Loucy (cell line): Measurements from ENCODE around the gene PACSIN1.

Experiments
- EZH2phosphoT487 ChIP-seq: fragments of 200-600 bp; IDR thresholded peaks from 2 replicates; pipeline ENCODE4 v1.6.1; 2018; ENCODE audit warnings: antibody characterized with exemption, mild to moderate bottlenecking, moderate library complexity, borderline replicate concordance
- TF ChIP-seq, protein P1 (sequence below): fragments of 200-600 bp; sonication (generic); conservative IDR thresholded peaks from 2 replicates; pipeline ENCODE4 v1.5.1; 2014; ENCODE audit warnings: mild to moderate bottlenecking, antibody characterized with exemption, low read length

DNA sequence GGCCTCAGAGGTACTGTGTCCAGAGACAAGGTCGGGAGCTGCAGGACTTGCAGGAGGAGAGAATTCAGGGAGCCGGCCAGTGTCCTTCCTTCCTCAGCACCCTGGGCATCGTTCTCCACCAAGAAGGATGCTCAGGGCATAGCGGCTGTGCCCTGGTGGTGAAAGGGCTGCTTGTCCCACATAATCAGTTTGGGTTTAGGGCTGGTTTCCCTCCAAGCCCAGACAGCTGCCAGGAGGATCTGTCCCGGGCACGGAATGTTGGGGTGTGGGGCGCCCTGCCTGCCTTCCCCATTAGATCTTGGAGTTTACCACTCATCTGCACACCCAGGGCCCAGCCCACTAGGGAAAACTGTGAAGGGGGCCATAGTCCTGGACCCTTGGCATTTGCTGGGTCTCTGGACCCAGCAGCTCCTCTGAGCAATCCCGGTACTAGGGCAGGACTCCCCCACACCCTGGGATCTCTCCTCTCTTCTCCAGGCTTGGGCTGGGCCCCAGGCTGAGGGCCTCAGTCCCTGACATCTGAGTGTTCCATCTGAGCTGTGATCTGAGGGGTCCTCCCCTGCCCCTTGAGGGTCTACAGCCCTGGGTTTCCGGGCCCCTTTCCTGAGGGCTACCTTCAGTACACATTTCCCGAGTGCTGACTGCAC is 108.9 kb downstream of the PACSIN1 start:
- TF ChIP-seq, protein P1, sequence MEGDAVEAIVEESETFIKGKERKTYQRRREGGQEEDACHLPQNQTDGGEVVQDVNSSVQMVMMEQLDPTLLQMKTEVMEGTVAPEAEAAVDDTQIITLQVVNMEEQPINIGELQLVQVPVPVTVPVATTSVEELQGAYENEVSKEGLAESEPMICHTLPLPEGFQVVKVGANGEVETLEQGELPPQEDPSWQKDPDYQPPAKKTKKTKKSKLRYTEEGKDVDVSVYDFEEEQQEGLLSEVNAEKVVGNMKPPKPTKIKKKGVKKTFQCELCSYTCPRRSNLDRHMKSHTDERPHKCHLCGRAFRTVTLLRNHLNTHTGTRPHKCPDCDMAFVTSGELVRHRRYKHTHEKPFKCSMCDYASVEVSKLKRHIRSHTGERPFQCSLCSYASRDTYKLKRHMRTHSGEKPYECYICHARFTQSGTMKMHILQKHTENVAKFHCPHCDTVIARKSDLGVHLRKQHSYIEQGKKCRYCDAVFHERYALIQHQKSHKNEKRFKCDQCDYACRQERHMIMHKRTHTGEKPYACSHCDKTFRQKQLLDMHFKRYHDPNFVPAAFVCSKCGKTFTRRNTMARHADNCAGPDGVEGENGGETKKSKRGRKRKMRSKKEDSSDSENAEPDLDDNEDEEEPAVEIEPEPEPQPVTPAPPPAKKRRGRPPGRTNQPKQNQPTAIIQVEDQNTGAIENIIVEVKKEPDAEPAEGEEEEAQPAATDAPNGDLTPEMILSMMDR, result no peak
- TF ChIP-seq EZH2phosphoT487, result no peak
